HepG2 (cell line): ENCODE results near the gene TIAM1. TPM values are rescaled to one million over a fixed set of nuclear protein-coding genes. Genes with fewer than 3 reads are reported as not detected.

Source experiments
- ARID2 ChIP-seq: sonication (generic); formaldehyde crosslinking; IDR thresholded peaks from 2 replicates; pipeline ENCODE4 v1.8.1; 2022; ENCODE audit warnings: mild to moderate bottlenecking, missing genetic modification reagents, borderline replicate concordance
- MTA3 ChIP-seq: sonication (generic); formaldehyde crosslinking; IDR thresholded peaks from 2 replicates; pipeline ENCODE4 v1.4.0; 2020; ENCODE audit warnings: missing genetic modification reagents
- ZNF749 ChIP-seq: sonication (generic); formaldehyde crosslinking; IDR thresholded peaks from 2 replicates; pipeline ENCODE4 v1.8.0; 2022; ENCODE audit warnings: mild to moderate bottlenecking, missing genetic modification reagents, moderate library complexity, borderline replicate concordance
- polyA plus RNA-seq, 8 experiments: library from polyadenylated mRNA; depleted of rRNA in 3 of 8; stranded (reverse) in 7 of 8; unstranded in 1 of 8; fragments of >200 nt; fragmentation: Illumina TruSeq in 4 of 8; extraction: Trizol in 4 of 8; gene quantifications; 2 replicates each; pipeline versions ENCODE4 v1.2.1 to v1.2.3, GENCODE V29; 2011 to 2016; ENCODE audit warnings: low read depth in 4 of 8, missing spikeins in 1 of 8, mixed read lengths in 1 of 8; ENCODE audit not compliant: insufficient read depth in 1 of 8
- total RNA-seq, 5 experiments: library from RNA; depleted of rRNA; stranded (reverse); fragments of >200 nt; fragmentation: Illumina TruSeq; extraction: Trizol; gene quantifications; 2 replicates each; pipeline ENCODE4 v1.2.3, GENCODE V29; 2016; ENCODE audit warnings: low read depth in 1 of 5
- TF ChIP-seq, protein P1 (sequence below): sonication (generic); formaldehyde crosslinking; IDR thresholded peaks from 2 replicates; pipeline ENCODE4 v1.9.0; 2021; ENCODE audit warnings: mild to moderate bottlenecking, missing genetic modification reagents
- TF ChIP-seq, protein P2 (sequence below): sonication (generic); formaldehyde crosslinking; IDR thresholded peaks from 2 replicates; pipeline ENCODE4 v1.4.0; 2020; ENCODE audit warnings: missing genetic modification reagents, mild to moderate bottlenecking, borderline replicate concordance

Gene TIAM1
- total and polyA plus RNA-seq, 2 of the 13 experiments (the other 11 are each of a cell fraction or from before 2014, with no cell fraction given), result 0.13 to 0.24 TPM

DNA sequence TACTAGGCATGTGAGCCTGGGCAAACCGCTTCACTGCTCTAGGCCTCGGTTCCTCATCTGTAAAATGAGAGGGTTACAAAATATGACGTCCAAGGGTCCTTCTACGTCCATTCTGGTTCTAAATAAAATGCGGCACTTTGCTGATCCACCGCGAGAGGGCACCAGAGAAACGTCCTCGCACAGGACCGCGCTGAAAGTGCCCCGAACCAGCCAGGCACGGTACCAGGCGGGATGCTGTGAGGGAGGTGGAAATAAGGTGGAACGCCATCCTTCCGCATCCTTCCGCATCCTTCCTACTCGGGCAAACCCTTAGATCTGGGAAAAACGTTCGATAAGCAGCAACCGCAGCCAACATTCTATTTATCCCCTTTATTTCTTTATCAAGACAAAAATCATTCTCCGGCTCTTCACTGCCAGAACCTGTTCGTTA is 245.5 kb downstream of the TIAM1 start (continued):
- TF ChIP-seq, protein P1, sequence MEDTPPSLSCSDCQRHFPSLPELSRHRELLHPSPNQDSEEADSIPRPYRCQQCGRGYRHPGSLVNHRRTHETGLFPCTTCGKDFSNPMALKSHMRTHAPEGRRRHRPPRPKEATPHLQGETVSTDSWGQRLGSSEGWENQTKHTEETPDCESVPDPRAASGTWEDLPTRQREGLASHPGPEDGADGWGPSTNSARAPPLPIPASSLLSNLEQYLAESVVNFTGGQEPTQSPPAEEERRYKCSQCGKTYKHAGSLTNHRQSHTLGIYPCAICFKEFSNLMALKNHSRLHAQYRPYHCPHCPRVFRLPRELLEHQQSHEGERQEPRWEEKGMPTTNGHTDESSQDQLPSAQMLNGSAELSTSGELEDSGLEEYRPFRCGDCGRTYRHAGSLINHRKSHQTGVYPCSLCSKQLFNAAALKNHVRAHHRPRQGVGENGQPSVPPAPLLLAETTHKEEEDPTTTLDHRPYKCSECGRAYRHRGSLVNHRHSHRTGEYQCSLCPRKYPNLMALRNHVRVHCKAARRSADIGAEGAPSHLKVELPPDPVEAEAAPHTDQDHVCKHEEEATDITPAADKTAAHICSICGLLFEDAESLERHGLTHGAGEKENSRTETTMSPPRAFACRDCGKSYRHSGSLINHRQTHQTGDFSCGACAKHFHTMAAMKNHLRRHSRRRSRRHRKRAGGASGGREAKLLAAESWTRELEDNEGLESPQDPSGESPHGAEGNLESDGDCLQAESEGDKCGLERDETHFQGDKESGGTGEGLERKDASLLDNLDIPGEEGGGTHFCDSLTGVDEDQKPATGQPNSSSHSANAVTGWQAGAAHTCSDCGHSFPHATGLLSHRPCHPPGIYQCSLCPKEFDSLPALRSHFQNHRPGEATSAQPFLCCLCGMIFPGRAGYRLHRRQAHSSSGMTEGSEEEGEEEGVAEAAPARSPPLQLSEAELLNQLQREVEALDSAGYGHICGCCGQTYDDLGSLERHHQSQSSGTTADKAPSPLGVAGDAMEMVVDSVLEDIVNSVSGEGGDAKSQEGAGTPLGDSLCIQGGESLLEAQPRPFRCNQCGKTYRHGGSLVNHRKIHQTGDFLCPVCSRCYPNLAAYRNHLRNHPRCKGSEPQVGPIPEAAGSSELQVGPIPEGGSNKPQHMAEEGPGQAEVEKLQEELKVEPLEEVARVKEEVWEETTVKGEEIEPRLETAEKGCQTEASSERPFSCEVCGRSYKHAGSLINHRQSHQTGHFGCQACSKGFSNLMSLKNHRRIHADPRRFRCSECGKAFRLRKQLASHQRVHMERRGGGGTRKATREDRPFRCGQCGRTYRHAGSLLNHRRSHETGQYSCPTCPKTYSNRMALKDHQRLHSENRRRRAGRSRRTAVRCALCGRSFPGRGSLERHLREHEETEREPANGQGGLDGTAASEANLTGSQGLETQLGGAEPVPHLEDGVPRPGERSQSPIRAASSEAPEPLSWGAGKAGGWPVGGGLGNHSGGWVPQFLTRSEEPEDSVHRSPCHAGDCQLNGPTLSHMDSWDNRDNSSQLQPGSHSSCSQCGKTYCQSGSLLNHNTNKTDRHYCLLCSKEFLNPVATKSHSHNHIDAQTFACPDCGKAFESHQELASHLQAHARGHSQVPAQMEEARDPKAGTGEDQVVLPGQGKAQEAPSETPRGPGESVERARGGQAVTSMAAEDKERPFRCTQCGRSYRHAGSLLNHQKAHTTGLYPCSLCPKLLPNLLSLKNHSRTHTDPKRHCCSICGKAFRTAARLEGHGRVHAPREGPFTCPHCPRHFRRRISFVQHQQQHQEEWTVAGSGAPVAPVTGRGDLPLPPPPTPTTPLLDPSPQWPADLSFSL, result no peak
- no peak for TF ChIP-seq ARID2 (CRISPR knock-in tag)
- no peak for TF ChIP-seq ZNF749 (CRISPR knock-in tag)
- TF ChIP-seq, protein P2, sequence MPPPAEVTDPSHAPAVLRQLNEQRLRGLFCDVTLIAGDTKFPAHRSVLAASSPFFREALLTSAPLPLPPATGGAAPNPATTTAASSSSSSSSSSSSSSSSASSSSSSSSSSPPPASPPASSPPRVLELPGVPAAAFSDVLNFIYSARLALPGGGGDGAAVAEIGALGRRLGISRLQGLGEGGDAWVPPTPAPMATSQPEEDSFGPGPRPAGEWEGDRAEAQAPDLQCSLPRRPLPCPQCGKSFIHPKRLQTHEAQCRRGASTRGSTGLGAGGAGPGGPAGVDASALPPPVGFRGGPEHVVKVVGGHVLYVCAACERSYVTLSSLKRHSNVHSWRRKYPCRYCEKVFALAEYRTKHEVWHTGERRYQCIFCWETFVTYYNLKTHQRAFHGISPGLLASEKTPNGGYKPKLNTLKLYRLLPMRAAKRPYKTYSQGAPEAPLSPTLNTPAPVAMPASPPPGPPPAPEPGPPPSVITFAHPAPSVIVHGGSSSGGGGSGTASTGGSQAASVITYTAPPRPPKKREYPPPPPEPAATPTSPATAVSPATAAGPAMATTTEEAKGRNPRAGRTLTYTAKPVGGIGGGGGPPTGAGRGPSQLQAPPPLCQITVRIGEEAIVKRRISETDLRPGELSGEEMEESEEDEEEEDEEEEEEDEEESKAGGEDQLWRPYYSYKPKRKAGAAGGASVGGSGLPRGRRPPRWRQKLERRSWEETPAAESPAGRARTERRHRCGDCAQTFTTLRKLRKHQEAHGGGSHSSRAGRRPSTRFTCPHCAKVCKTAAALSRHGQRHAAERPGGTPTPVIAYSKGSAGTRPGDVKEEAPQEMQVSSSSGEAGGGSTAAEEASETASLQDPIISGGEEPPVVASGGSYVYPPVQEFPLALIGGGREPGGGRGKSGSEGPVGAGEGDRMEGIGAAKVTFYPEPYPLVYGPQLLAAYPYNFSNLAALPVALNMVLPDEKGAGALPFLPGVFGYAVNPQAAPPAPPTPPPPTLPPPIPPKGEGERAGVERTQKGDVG (CRISPR knock-in tag), result no peak
- TF ChIP-seq MTA3 (CRISPR knock-in tag), result no peak
